ENCODE data around the gene RSF1. TPM values are rescaled to one million over a fixed set of nuclear protein-coding genes. Genes with fewer than 3 reads are reported as not detected.

RSF1 gene
- total RNA-seq, 1 experiment from 2014 or later: 83.0 TPM

DNA sequence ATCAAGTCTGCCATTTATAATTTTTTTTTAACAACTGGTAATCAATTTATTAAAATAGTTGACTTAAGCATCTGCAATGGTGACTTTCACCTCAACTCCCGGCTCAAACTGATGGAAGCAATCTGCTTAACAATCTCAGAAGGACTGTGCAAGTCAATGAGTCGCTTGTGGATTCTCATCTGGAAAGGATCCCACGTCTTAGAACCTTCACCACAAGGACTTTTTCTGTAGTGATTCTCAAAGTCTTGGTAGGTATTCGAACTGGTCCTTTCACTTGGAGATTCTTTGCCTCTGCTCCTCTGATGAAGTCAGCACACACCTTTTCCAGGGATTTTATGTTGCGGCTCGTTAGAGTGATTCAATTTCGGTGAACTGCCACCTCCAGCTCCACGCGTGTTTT lies 7.3 kb downstream of the RSF1 start:
- Histone ChIP-seq H3K9me3 (ENCODE audit: control insufficient read depth, insufficient read depth, low read depth, low read length) (peaks cover 9% of the 10 kb centered on the region; the same call in 1 of the 2 replicates), H3K4me3 (ENCODE audit: low read depth in 2 of 2, low read length in 2 of 2) (no peak overlapping the region), H3K27ac (ENCODE audit: low read length) (no peak overlapping the region), H3K36me3 (ENCODE audit: control insufficient read depth, insufficient read depth, low read length) (peaks cover 3% of the 10 kb centered on the region; the same call in 1 of the 2 replicates), H3K27me3 (ENCODE audit: control insufficient read depth, insufficient read depth, low read length) (no peaks in the 10 kb centered on the region), H3K4me1 (ENCODE audit: control insufficient read depth, insufficient read depth, low read length) (peaks cover 18% of the 10 kb centered on the region)
- in situ Hi-C loops (cut with HindIII; ENCODE audit: low pct_unique_long_range_greater_than_20kb, low sequenced_read_pairs): no loop called here
- TF ChIP-seq SIN3A (IDR thresholded peaks at IDR 0.05; ENCODE audit: borderline replicate concordance, insufficient read depth, low read depth, low read length) (no peak), POLR2AphosphoS5 (IDR thresholded peaks at IDR 0.05; ENCODE audit: low read depth, low read length) (no peak), TCF7L2 (IDR thresholded peaks at IDR 0.05; ENCODE audit: low read depth, low read length) (no peak)
- TF ChIP-seq, protein P1, sequence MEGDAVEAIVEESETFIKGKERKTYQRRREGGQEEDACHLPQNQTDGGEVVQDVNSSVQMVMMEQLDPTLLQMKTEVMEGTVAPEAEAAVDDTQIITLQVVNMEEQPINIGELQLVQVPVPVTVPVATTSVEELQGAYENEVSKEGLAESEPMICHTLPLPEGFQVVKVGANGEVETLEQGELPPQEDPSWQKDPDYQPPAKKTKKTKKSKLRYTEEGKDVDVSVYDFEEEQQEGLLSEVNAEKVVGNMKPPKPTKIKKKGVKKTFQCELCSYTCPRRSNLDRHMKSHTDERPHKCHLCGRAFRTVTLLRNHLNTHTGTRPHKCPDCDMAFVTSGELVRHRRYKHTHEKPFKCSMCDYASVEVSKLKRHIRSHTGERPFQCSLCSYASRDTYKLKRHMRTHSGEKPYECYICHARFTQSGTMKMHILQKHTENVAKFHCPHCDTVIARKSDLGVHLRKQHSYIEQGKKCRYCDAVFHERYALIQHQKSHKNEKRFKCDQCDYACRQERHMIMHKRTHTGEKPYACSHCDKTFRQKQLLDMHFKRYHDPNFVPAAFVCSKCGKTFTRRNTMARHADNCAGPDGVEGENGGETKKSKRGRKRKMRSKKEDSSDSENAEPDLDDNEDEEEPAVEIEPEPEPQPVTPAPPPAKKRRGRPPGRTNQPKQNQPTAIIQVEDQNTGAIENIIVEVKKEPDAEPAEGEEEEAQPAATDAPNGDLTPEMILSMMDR (IDR thresholded peaks at IDR 0.05): no peak
- TF ChIP-seq, protein P2, sequence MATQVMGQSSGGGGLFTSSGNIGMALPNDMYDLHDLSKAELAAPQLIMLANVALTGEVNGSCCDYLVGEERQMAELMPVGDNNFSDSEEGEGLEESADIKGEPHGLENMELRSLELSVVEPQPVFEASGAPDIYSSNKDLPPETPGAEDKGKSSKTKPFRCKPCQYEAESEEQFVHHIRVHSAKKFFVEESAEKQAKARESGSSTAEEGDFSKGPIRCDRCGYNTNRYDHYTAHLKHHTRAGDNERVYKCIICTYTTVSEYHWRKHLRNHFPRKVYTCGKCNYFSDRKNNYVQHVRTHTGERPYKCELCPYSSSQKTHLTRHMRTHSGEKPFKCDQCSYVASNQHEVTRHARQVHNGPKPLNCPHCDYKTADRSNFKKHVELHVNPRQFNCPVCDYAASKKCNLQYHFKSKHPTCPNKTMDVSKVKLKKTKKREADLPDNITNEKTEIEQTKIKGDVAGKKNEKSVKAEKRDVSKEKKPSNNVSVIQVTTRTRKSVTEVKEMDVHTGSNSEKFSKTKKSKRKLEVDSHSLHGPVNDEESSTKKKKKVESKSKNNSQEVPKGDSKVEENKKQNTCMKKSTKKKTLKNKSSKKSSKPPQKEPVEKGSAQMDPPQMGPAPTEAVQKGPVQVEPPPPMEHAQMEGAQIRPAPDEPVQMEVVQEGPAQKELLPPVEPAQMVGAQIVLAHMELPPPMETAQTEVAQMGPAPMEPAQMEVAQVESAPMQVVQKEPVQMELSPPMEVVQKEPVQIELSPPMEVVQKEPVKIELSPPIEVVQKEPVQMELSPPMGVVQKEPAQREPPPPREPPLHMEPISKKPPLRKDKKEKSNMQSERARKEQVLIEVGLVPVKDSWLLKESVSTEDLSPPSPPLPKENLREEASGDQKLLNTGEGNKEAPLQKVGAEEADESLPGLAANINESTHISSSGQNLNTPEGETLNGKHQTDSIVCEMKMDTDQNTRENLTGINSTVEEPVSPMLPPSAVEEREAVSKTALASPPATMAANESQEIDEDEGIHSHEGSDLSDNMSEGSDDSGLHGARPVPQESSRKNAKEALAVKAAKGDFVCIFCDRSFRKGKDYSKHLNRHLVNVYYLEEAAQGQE (IDR thresholded peaks at IDR 0.05; ENCODE audit: insufficient read depth in 1 of 2, low read depth in 2 of 2, low read length in 1 of 2): no peak
- intact Hi-C loops (cut with micrococcal nuclease; ENCODE audit: unreplicated experiment): no loop called here
- ChIA-PET POLR2A (no interaction called here), CTCF (no interaction called here)
- BruUV-seq (replicated peaks): no TSS peak
- no peak for ATAC-seq
- DNase-seq (ENCODE audit: low read depth, low spot score): no peak

DNA sequence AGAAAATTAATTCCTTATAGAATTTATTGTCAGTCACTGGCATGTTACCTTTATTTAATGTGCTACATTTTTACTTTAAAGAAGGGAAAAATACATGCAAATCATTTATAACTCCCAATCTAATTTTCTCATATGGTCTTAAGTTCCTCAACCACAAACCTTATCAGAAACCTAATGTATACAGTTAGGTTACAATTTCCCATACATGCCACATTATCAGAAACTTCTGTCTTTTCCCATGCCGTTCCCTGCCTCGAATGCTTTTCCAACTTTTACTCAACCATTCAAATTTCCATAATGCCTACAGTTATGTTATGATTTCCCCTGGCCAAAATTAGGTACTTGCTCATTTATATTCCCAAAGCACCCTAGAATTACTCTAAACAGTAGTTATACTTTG lies 13.5 kb downstream of the RSF1 start:
- TF ChIP-seq SIN3A (IDR thresholded peaks at IDR 0.05; ENCODE audit: borderline replicate concordance, insufficient read depth, low read depth, low read length): no peak
- no peak for TF ChIP-seq POLR2AphosphoS5 (IDR thresholded peaks at IDR 0.05; ENCODE audit: low read depth, low read length)
- TF ChIP-seq, protein P1 (IDR thresholded peaks at IDR 0.05): no peak
- TF ChIP-seq, protein P2 (IDR thresholded peaks at IDR 0.05; ENCODE audit: insufficient read depth in 1 of 2, low read depth in 2 of 2, low read length in 1 of 2): no peak
- no peak for TF ChIP-seq TCF7L2 (IDR thresholded peaks at IDR 0.05; ENCODE audit: low read depth, low read length)
- Histone ChIP-seq H3K9me3 (ENCODE audit: control insufficient read depth, insufficient read depth, low read depth, low read length) (no peaks in the 10 kb centered on the region), H3K27ac (ENCODE audit: low read length) (no peak overlapping the region), H3K36me3 (ENCODE audit: control insufficient read depth, insufficient read depth, low read length) (no peaks in the 10 kb centered on the region), H3K4me1 (ENCODE audit: control insufficient read depth, insufficient read depth, low read length) (peaks cover 7% of the 10 kb centered on the region), H3K27me3 (ENCODE audit: control insufficient read depth, insufficient read depth, low read length) (no peaks in the 10 kb centered on the region), H3K4me3 (ENCODE audit: low read depth in 2 of 2, low read length in 2 of 2) (no peak overlapping the region)
- BruUV-seq (replicated peaks): no TSS peak
- ChIA-PET CTCF (no interaction called here), POLR2A (interaction anchor here (0.6 kb wide), 1 partner anchor 33 kb away, joined by 3 read pairs; no protein-coding TSS in a partner anchor)
- intact Hi-C loops (cut with micrococcal nuclease; ENCODE audit: unreplicated experiment): no loop called here
- in situ Hi-C loops (cut with HindIII; ENCODE audit: low pct_unique_long_range_greater_than_20kb, low sequenced_read_pairs): no loop called here
- ATAC-seq: no peak
- no peak for DNase-seq (ENCODE audit: low read depth, low spot score)

All from Panc1 (cell line).